Small intestine (tissue), 7 donors: ENCODE results near the gene SPINT1. TPM values are rescaled to one million over a fixed set of nuclear protein-coding genes. Genes with fewer than 3 reads are reported as not detected.

ENCODE experiments used
- DNase-seq, 2 donors: peaks; one replicate each; pipeline versions ENCODE4 v3.0.0 to v3.0.0-alpha.2; 2013
- FAIRE-seq: peaks from 2 replicates; lab custom pipeline; 2012; peaks lifted over from hg19 to GRCh38; lab: Jason Lieb, UNC
- H3K27ac ChIP-seq, 3 donors: one replicate each; pipeline ENCODE4 v1.5.1; 2013; ENCODE audit warnings: low read length in 2 of 3, mild to moderate bottlenecking in 2 of 3, control low read depth in 1 of 3, inconsistent platforms in 1 of 3, low read depth in 1 of 3, moderate library complexity in 1 of 3
- H3K27me3 ChIP-seq, 3 donors: one replicate each; pipeline ENCODE4 v1.6.1; 2013; ENCODE audit warnings: low read length in 3 of 3, inconsistent platforms in 1 of 3; ENCODE audit not compliant: control insufficient read depth in 3 of 3, insufficient read depth in 3 of 3
- H3K36me3 ChIP-seq, 3 donors: one replicate each; pipeline ENCODE4 v1.6.1; 2013; ENCODE audit warnings: low read length in 3 of 3, inconsistent platforms in 1 of 3, low read depth in 1 of 3, mild to moderate bottlenecking in 1 of 3, moderate library complexity in 1 of 3; ENCODE audit not compliant: control insufficient read depth in 3 of 3, insufficient read depth in 2 of 3
- H3K4me1 ChIP-seq, 3 donors: one replicate each; pipeline ENCODE4 v1.6.1; 2013; ENCODE audit warnings: low read length in 2 of 3, inconsistent platforms in 1 of 3, low read depth in 1 of 3, mild to moderate bottlenecking in 1 of 3, moderate library complexity in 1 of 3; ENCODE audit not compliant: control insufficient read depth in 3 of 3, insufficient read depth in 2 of 3
- H3K4me3 ChIP-seq, 3 donors: one replicate each; pipeline ENCODE4 v1.5.1; 2013; ENCODE audit warnings: low read length in 3 of 3, control low read depth in 1 of 3, inconsistent platforms in 1 of 3, low read depth in 1 of 3, mild to moderate bottlenecking in 1 of 3, moderate library complexity in 1 of 3
- H3K9me3 ChIP-seq, 2 donors: one replicate each; pipeline ENCODE4 v1.6.1; 2013; ENCODE audit warnings: low read depth in 1 of 2, low read length in 1 of 2; ENCODE audit not compliant: control insufficient read depth in 2 of 2, insufficient read depth in 1 of 2
- WGBS, 3 donors: extraction: QIAGEN DNeasy Blood & Tissue Kit; methylation state at CpG; one replicate each; pipeline ENCODE4 v1.1.7; 2013; 5-methylcytosine and 5-hydroxymethylcytosine counted together
- polyA plus RNA-seq, 4 donors: library from polyadenylated mRNA; stranded (reverse) in 3 of 4; unstranded in 1 of 4; fragments of 200-250 nt in 3 of 4; fragments of 120-200 nt in 1 of 4; gene quantifications; one replicate each; pipeline versions ENCODE4 v1.2.1 to v1.2.3, GENCODE V29; 2013
- donor health status: healthy with polysubstance abuse.
- donor health status: control.
- donor health status: control.
- donor health status: Bipolar disorder and iron deficiency.
- donor health status: healthy.

SPINT1 gene
- polyA plus RNA-seq, 4 donors, result 85.0 to 258 (median 187) TPM

- no peak overlapping the region for H3K4me3 ChIP-seq
- H3K9me3 ChIP-seq, result no peaks in the 10 kb centered on the region
- peaks cover 0 to 13% (median 0%) of the 10 kb centered on the region in 3 donors for H3K36me3 ChIP-seq
- FAIRE-seq (no peak), DNase-seq (no peak)
- no peaks in the 10 kb centered on the region for H3K27me3 ChIP-seq
- no peak overlapping the region for H3K27ac ChIP-seq
- H3K4me1 ChIP-seq, result peaks cover 0 to 20% (median 0%) of the 10 kb centered on the region in 3 donors
Measured at GRCh38 chr15:40832903-40833302, 10.9 kb upstream of the SPINT1 start.

DNA sequence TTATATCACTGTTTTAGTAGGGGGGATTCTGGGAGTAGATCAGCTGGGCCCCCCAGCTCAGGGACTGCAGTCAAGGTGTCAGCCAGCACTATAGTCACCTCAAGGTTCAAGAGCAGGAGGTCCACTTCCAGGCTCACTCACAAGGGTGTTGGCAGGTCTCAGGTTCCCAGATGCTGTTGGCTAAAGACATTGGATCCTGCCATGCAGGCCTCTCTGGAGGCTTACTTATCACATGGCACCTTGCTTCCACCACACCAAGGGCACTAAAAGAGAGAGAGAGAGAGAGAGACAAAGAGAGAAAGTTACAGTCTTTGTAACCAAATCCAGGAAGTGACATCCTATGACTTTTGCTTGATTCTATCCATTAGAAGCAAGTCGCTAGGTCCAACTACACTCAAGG is 7.8 kb upstream of the SPINT1 start:
- DNase-seq, result no peak
- WGBS, 3 donors, result 95 to 97% (median 96%) methylated on average over 1 of the region's 1 CpG
- H3K27me3 ChIP-seq, result no peaks in the 10 kb centered on the region
- no peak for FAIRE-seq
- H3K36me3 ChIP-seq, result peaks cover 0 to 22% (median 3%) of the 10 kb centered on the region in 3 donors
- no peaks in the 10 kb centered on the region for H3K4me1 ChIP-seq
- no peak overlapping the region for H3K4me3 ChIP-seq
- no peak overlapping the region for H3K27ac ChIP-seq
- H3K9me3 ChIP-seq, result no peaks in the 10 kb centered on the region

DNA sequence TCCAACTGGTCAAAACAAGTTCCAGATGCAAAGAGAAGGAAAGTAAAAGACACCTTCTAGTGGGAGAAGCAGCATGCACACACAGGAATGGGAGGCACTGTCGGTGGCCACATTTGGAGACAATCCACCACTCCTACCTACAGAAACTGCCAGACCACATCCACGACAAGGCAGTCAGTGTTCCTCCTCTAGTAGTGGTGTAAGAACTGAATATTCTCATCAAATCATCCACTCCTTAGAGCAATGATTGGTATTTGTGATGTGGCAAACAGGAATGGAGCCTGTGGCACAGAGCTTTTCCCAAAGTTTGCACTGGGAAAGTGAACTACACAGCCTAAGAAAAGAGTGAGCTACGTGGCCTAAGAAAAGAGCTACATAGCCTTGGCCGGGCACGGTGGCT is 5.1 kb upstream of the SPINT1 start:
- H3K27ac ChIP-seq, result no peak overlapping the region
- H3K27me3 ChIP-seq, result no peaks in the 10 kb centered on the region
- FAIRE-seq, result no peak
- peaks cover 0 to 3% (median 0%) of the 10 kb centered on the region in 3 donors for H3K4me1 ChIP-seq
- WGBS, 3 donors, result 88 to 90% (median 88%) methylated on average over 5 of the region's 5 CpGs
- no peak for DNase-seq
- no peak overlapping the region for H3K4me3 ChIP-seq
- H3K9me3 ChIP-seq, result no peaks in the 10 kb centered on the region
- H3K36me3 ChIP-seq, result peaks cover 0 to 16% (median 3%) of the 10 kb centered on the region in 3 donors

- Histone ChIP-seq H3K27ac (no peak overlapping the region), H3K4me1 (peaks cover 0 to 6% (median 0%) of the 10 kb centered on the region in 3 donors), H3K36me3 (peaks cover 0 to 30% (median 3%) of the 10 kb centered on the region in 3 donors), H3K9me3 (no peaks in the 10 kb centered on the region), H3K27me3 (no peaks in the 10 kb centered on the region), H3K4me3 (no peak overlapping the region)
- no peak for FAIRE-seq
- DNase-seq, result no peak
- WGBS, 3 donors, result 86 to 98% (median 92%) methylated on average over 2 of the region's 2 CpGs
Measured at GRCh38 chr15:40841741-40842140, 2.1 kb upstream of the SPINT1 start.

DNA sequence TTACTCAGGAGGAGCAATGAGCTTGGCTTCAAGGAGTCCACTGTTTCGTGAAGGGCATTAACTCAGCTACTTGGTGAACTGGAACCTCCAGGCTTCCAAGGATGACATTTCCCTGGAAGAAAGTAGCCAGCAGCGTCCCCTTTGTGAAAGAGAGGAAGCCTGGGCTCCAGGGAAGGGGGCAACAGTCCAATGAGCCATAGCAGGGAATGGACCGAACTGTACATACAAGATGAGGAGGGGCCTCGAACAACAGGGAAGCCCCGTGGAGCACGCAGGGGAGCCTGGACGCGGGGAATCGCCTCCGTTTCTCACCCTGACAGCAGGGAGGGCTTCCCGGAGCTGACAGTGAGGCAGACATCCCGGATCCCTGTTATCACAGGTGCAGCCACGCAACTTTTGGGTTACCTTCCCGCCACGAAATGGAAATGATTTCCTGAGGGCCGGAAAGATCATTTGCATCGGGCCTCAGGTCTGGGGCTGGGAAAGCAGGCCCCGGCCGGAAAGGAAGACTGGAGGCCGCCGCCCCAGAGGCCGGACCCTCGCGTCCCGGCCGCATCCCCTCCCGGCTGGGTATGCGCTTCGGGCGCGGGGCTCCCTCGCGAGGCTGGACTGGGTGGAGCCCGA is 475 bp upstream of the SPINT1 start:
- H3K27ac ChIP-seq, result peak overlapping the region; percentile 33 to 98 (median 89)
- peaks cover 0 to 20% (median 0%) of the 10 kb centered on the region in 3 donors for H3K4me1 ChIP-seq
- no peak for FAIRE-seq
- peaks cover 0 to 35% (median 3%) of the 10 kb centered on the region in 3 donors for H3K36me3 ChIP-seq
- no peaks in the 10 kb centered on the region for H3K9me3 ChIP-seq
- peak overlapping the region; percentile 64 to 87 (median 75) for H3K4me3 ChIP-seq
- WGBS, 3 donors, result 5 to 17% (median 16%) methylated on average over 34 of the region's 34 CpGs
- peak; percentile 31 to 62 for DNase-seq
- no peaks in the 10 kb centered on the region for H3K27me3 ChIP-seq

- Histone ChIP-seq H3K27ac (peak overlapping the region; percentile 94 to 98 (median 95)), H3K36me3 (peaks cover 0 to 36% (median 3%) of the 10 kb centered on the region in 3 donors), H3K27me3 (no peaks in the 10 kb centered on the region), H3K9me3 (no peaks in the 10 kb centered on the region), H3K4me3 (peak overlapping the region; percentile 64 to 87 (median 75)), H3K4me1 (peaks cover 0 to 26% (median 0%) of the 10 kb centered on the region in 3 donors)
- FAIRE-seq (no peak), DNase-seq (peak in 1 of 2 donors; percentile 31)
- WGBS, 3 donors, result 0 to 2% (median 2%) methylated on average over 28 of the region's 28 CpGs
Measured at GRCh38 chr15:40844696-40845030, 815 bp downstream of the SPINT1 start.

GRCh38 chr15:40845036-40845435 is 1.2 kb downstream of the SPINT1 start:
- WGBS, 3 donors, result 12 to 43% (median 25%) methylated on average over 11 to 12 of the region's 12 CpGs
- H3K4me3 ChIP-seq, result peak overlapping the region; percentile 64 to 87 (median 75)
- H3K27me3 ChIP-seq, result no peaks in the 10 kb centered on the region
- DNase-seq (no peak), FAIRE-seq (no peak)
- H3K4me1 ChIP-seq, result peaks cover 0 to 27% (median 0%) of the 10 kb centered on the region in 3 donors
- peak overlapping the region; percentile 94 to 98 (median 95) for H3K27ac ChIP-seq
- H3K36me3 ChIP-seq, result peaks cover 0 to 36% (median 2%) of the 10 kb centered on the region in 3 donors
- H3K9me3 ChIP-seq, result no peaks in the 10 kb centered on the region

- Histone ChIP-seq H3K36me3 (peaks cover 0 to 41% (median 4%) of the 10 kb centered on the region in 3 donors), H3K9me3 (no peaks in the 10 kb centered on the region), H3K27ac (peak overlapping the region; percentile 94 to 98 (median 95)), H3K27me3 (no peaks in the 10 kb centered on the region), H3K4me1 (peaks cover 0 to 32% (median 0%) of the 10 kb centered on the region in 3 donors), H3K4me3 (peak overlapping the region in 2 of 3 donors; percentile 75 to 87)
- FAIRE-seq, result no peak
- peak; percentile 91 to 96 for DNase-seq
- WGBS, 3 donors, result 18 to 68% (median 38%) methylated on average over 8 of the region's 8 CpGs
Measured at GRCh38 chr15:40845511-40846284, 1.9 kb downstream of the SPINT1 start.
